ENCODE results near the gene SOX6. TPM values are rescaled to one million over a fixed set of nuclear protein-coding genes. Genes with fewer than 3 reads are reported as not detected.
"Not testable (repeated sequence)": the region's sequence is repeated elsewhere in the genome, so short reads cannot be mapped to it uniquely, and the experiment has no call there.

Gene SOX6
- total RNA-seq, 1 donor from 2014 or later: 13.6 TPM

GRCh38 chr11:16089481-16089880 is 266.9 kb downstream of the SOX6 start:
- ATAC-seq: no peak

DNA sequence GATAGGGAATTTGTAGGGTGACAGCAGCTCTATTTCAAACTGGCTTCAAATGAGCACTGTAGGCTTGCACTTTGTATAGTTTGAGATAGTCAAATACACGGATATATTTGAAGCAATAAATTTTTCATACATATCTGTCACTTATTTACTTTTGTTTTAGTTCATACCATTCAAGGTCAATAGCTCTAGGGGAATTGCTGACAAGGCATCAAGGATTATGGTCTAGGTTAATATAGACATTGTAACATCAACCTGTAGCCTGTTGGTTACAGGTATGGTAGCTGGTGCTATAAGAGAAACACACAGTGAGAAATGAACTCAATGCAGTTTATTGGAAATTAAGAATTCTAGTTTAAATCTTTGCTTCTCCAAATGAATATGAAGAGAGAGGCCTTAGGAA is 267.6 kb downstream of the SOX6 start:
- ATAC-seq: no peak

DNA sequence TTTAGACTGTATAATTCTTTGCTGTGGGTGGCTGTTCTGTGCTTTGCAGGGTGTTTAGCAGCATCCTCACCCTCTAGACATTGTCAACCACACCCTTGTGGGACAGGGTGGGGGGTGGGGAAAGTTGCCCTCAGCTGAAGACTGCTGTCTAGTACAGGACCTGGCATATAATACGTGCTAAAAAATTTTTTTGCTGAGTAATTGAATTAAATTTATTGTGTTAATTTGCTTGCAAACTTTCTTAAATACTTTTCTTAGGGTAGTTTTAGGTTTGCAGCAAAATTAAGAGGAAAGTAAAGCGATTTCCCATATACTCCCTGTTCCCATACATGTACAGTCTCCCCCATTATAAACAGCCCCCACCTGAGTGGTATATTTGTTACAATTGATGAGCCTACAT is 268.5 kb downstream of the SOX6 start:
- ATAC-seq: no peak

DNA sequence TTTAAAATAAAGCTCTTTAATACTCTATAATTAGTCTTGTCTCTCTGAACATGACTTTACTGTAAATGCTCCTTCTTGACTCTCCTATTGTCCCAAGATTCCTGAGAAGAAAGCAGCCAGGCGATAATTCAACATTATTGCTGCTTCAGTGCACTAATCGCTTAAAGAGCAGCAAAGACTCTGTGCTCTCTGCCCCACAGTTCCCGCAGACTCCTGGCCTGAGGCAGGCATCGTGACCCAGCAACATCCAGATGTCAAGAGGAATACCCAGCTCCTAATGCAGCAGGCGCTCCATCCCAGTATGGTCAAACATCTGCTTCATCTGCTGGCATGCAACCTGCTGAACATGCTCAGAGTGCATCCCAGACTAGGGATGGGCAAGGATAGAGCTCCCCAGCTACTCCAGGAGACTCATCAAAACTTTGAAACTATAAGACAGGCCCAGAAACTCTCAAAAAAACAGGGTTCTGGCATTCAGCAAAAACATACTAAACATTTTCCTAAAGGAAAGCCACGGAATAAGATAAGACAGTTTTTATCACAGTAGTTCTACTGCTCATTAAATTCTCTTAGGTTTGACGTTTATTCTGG is 270.0 kb downstream of the SOX6 start:
- ATAC-seq: no peak

GRCh38 chr11:16082095-16083055 is 274.0 kb downstream of the SOX6 start:
- no peak for ATAC-seq

DNA sequence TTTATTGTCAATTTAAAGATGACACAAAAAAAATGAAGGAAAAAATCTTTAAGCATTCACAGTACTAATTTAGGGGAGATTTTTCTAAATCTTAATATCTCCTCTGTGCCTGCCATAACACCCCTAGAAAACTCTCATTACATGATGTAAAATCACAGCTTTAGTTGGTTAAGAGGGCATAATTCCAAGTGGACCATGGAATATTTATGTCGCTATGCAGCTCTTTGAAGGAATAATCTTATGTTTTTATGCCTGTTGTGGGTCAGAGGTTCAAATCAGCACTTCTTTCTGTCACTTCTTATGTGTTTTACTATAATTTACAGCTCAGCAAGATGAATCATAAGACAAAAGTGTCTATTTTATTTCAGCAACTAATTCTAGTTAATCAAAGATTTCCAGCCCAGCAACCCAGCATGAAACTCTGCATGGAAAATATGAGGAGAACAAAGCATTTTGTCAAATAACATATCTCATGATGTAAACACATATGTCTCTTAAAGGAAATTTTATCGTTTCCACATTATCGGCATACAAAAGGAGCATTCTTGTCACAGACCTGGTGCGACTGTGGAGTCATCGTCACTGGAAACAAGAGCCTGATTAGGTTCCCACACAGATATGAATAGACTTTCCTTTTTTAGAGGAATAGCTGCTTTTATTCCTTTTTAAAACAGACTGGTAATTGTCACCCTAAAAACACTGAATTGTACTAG is 274.8 kb downstream of the SOX6 start:
- no peak for ATAC-seq

GRCh38 chr11:16080688-16081381 is 275.5 kb downstream of the SOX6 start:
- no peak for ATAC-seq

- no peak for ATAC-seq
These were observed 277.4 kb downstream of the SOX6 start for GRCh38 chr11:16078936-16079335.

- peak; percentile 10 for ATAC-seq
These were observed 285.8 kb downstream of the SOX6 start for GRCh38 chr11:16070573-16070972.

DNA sequence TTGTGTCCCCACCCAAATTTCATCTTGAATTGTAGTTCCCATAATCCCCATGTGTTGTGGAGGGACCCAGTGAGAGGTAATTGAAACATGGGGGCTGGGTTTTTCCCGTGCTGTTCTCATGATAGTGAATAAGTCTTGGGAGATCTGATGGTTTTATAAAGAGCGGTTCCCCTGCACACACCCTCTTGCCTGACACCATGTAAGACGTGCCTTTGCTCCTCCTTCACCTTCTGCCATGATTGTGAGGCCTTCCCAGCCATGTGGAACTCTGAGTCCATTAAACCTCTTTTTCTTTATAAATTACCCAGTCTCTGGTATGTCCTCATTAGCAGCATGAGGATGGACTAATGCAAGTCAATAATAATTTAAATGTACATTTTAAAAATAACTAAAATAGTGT is 289.1 kb downstream of the SOX6 start:
- not testable (repeated sequence) for ATAC-seq

- no peak for ATAC-seq
These were observed 297.0 kb downstream of the SOX6 start for GRCh38 chr11:16059332-16059731.

GRCh38 chr11:16058671-16059070 is 297.7 kb downstream of the SOX6 start:
- ATAC-seq: no peak

- ATAC-seq: no peak
These were observed 303.6 kb downstream of the SOX6 start for GRCh38 chr11:16052750-16053149.

GRCh38 chr11:16049611-16050010 is 306.7 kb downstream of the SOX6 start:
- no peak for ATAC-seq

- ATAC-seq: no peak
These were observed 309.3 kb downstream of the SOX6 start for GRCh38 chr11:16047073-16047472.

DNA sequence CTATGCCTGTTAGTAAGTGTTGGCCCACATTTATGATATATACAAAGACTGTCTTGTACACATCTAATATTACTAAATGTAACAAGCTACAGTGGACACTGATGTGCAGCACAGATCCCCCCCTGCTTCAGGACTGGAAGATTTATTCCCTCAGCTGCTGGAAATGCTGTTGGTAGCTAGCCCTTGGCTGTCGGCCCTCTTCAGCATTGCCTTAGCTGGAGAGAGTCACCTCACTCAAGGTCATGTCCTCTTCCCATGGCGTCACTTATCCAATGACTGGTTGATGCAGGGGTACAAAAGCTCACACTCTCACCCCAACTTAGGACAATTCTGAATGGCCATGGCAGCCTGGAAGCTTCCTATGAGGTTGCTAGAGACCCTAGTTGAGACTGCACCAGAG is 312.7 kb downstream of the SOX6 start:
- no peak for ATAC-seq

DNA sequence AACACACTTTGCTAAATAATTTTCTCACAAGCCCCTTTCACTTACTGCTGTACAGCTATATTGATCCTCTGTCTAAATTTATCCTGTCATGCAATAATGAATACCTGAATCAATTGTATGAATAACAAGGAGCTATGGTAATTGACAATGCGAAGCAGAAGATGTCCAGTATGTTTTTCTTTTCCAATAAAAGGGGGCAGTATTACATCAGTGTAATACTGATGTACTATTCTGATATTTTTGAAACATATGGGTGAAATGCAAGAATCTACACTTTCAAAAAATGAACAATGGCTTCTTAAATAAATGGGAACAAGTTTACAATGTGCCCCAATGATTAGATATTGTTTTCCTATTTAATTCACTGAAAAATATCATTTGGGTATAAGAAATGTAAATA is 315.1 kb downstream of the SOX6 start:
- no peak for ATAC-seq

GRCh38 chr11:16040151-16040550 is 316.2 kb downstream of the SOX6 start:
- no peak for ATAC-seq

DNA sequence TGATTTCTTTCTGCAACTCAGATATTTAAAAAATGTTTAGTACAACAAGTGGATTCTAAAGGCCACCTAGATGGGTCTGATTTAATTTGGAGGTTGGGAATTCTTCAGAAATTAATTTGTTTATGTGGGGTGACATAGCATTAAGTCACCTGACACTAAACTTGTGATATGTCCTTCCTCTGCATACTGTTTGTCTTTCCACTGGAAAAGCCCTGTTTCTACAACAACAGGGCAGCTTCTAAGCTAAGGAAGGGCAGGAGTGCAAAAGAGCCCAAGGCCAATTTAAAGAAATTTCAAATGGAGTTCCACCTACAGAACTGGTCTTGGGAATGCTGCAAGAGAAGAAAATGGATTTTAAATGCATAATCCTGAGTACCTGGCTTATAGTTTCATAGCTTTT is 319.2 kb downstream of the SOX6 start:
- no peak for ATAC-seq

DNA sequence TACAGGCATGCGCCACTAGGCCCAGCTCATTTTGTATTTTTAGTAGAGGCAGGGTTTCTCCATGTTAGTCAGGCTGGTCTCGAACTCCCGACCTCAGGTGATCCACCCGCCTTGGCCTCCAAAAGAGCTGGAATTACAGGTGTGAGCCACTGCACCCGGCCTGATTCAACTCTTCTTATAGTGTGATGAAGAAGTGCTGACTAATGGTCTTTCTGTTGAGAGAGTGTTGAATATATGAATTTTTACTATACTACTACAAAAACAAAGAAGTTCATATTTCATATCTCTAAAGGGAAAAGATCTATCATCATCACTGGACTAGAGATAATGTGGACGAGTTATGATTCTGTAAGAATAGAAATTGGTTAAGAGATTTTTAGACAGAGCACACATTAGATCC is 320.1 kb downstream of the SOX6 start:
- ATAC-seq: no peak

DNA sequence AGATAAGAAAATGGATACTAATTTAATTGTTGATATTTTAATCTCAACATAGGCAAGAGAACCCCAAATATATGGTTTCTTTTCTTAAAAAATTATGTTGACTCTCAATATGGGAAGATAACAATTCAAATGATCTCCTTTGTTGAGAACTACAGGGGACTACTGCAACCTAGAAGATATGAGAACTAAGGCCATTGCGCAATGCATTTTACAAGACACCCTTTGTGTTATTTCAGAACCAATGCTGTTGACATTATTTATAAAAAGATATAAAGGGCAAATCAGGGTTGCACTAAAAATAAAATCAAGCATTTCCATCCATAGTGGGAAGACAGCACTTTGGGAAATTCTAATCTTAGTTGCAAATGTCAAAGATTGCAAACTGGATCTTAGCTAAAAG is 322.3 kb downstream of the SOX6 start:
- no peak for ATAC-seq

GRCh38 chr11:16032974-16033373 is 323.4 kb downstream of the SOX6 start:
- no peak for ATAC-seq

- no peak for ATAC-seq
These were observed 325.1 kb downstream of the SOX6 start for GRCh38 chr11:16031210-16031609.

Measured in esophagus mucosa (tissue), 1 donor.